NCI-H2196 treated with DMSO at 0.1 percent for 48 hours (cell line): Measurements from ENCODE around the gene MRPL48.

ENCODE experiments used
- DNase-seq: peaks from one replicate; lab custom pipeline; 2025; ENCODE audit not compliant: unreplicated experiment; lab: John Stamatoyannopoulos, UW

Gene MRPL48

DNA sequence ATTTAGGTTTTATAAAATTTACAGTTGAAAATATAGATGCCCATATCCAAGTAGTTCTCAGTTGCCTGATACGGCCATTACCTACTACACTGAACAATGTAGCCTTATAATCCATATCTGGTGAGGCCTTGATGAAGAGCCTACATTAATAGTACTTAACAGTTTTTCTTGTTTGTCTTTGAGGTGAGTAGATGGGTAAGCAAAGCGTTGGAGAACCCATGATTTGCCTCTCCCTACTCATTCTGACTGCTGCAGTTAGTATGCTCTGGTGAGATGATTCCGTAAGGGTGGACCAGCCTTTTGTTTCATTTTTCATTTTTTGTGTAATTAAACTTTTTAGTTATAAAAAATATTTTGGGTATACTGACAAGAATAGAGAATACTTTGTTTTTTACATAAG lies 100.6 kb downstream of the MRPL48 start:
- no peak for DNase-seq

DNA sequence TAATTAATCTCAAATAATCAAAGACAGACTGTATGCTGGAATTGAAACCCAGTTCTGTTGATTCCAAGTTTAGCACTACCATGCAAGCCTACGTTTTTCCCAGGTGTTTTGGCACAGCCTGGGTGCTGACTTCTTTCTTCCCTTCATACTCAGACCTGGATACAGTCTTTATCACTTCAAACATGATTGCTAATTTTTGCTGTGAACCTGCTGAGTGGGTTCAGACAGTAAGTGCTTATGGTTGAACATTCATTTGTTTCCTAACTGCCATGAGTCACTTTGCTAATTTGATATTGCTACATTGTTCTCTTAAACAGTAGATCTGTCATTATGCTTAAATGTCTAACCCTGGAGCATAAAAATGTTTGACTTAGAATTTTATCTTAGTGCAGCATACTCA lies 101.3 kb downstream of the MRPL48 start:
- DNase-seq = no peak

DNA sequence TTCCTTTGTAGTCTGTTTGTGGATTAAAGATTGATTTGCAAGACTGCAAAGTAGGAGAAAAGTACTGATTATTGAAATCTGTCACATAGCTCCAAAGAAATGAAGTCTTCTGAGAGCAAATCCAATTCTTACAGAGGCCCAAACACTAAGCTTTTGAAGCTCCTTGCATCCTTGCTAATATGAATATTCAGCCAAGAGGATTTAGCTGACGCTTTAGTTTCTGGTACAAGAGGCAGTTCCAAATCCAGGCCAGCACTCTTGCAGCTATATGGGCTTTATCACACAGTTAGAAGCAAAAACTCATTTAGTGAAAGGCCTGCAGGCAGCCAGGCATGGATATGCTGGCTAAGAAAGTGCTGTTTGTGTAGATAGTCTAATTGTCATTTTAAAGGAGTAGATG lies 101.9 kb downstream of the MRPL48 start:
- no peak for DNase-seq

DNA sequence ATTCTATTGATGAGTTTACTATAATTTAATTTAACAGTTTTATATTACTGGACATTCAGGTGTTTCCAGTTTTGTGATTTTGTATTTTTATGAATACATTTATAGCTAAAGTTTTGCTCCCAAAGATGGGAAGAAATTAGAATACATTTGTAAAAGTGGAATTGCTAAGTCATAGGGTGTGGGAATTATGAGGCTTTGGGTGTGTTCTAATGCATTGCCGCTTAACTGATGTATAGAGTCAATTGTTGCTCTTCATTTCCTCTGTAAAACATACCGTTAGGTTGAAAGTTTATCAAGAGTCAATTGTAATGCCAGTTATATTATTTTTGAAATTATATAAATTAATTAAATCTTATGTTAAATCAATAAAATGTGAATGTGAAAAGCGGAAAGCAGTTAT lies 105.4 kb downstream of the MRPL48 start:
- no peak for DNase-seq

DNA sequence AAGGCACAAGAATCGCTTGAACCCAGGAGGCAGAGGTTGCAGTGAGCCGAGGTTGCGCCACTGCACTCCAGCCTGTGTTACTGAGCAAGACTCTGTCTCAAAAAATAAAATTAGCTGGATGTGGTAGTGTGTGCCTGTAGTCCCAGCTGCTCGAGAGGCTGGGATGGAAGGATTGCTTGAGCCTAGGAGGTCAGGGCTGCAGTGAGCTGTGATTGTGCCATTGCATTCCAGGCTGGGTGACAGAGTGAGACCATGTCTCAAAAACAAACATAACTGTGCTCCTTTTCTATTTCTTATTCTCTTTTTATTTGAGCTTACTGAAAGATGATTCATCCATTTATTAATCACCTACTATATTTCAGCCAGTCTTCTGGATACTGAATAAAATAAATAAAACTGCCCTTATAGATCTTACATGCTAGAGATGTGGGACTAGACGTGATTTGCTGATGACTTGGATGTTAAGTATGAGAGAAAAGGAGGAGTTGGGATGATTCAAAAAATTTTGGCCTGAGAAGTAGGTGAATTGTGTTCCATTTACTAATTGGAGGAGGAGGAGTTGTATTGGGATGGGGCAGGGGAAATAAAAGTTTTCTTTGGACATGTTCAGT lies 107.2 kb downstream of the MRPL48 start:
- no peak for DNase-seq

DNA sequence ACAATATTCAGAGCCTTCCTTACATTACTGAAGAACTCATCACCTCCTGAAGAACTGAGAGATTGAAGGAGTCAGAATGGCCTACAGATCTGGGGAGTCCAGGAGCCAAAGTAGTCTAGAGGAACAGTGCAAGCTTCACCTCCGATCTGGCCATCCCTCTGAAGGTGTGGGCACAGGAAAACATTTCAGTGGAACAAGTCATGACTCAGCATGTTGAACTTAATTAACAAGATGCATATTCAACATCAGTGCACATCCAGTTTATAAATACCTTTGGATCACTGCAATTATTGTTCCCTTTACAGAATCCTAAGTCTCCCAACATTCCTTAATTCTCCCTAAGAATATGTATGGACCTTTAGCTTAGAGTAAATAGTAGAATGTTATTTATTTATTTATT lies 114.6 kb downstream of the MRPL48 start:
- DNase-seq = no peak

DNA sequence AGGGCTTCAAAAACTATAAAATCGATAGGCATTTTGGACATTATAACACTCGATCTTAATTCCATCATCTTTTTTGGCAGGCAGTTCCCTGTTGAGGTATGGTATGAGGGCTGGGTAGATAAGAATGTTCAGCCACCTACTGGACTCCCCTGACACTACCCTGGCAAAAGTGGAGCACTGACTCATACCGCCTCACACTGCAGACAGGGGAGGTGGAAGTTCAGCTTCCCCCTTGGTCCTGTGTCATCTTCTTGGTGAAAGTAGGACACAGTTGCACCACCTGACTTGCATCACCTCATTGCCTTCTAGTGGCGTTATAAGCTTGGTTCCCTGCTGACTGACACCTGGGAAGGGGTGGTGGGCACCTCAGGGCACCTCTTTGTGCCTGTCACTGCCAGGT lies 119.5 kb downstream of the MRPL48 start:
- no peak for DNase-seq

DNA sequence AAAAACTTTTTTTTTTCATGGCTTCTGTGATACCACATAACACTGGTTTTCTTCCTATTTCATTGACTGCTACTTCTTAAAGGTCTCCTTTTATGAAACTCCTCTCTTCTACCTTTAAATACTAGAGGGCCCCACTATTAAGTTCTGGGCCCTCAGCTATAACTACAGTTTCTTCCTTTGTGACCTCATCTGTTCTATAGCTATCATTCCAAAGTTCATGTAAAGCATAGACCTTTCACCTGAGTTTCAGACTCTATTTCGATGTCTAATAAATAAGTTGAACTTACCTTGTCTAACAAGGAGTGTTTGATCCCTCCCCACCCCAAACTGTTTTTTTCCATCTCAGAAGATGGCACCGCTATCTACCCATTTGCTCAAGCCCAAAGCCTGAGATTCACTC lies 124.4 kb downstream of the MRPL48 start:
- no peak for DNase-seq

DNA sequence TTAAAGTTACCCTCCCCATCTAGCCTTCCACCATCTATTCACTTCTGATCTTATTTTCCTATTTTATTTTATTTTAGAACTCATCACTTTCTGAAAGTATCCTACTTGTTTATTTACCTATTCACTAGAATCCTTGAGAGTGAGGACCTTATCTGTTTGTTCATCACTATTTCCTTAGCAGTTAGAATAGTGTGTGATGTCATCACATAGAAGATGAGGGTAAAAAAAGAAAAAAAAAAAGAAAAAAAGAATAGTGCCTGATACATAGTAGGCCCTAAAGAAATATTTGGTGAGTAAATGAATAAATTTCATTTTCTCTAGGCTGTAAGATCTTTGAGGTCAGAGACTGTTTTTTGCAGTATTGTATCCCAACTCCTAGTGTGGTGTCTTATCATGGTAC lies 125.8 kb downstream of the MRPL48 start:
- no peak for DNase-seq

DNA sequence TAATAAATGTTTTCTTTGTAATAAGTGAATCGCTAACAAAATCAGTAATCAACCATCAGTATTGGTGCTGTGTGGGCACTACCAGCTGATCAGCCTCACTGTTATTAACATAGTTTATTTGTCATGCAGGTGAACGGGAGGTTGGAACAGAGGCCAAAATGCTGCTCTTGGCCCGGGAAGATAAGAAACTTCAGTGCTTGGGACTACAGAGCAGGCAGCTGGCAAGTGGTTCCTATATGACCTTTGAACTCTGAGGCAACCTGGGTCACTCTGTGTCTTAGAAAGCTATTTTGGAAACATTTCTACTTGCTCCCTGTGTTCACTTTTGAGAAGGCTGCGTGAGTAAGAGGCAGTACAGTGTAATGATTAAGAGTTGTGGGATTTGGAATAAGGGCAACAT lies 126.6 kb downstream of the MRPL48 start:
- no peak for DNase-seq
